GM12878 (cell line): ENCODE results near the gene SPATA3.

ENCODE experiments used
- ATF7 ChIP-seq: fragments of 450-650 bp; IDR thresholded peaks from 2 replicates; pipeline ENCODE4 v1.6.1; 2016; ENCODE audit warnings: low read depth, mild to moderate bottlenecking
- BHLHE40 ChIP-seq, 2 experiments: fragments of 450-650 bp in 1 of 2; IDR thresholded peaks; 2 replicates each; pipeline ENCODE4 v1.6.1; 2011 to 2017; ENCODE audit warnings: low read depth in 2 of 2, borderline replicate concordance in 1 of 2, improper control_type of control experiment in 1 of 2, low read length in 1 of 2, mild to moderate bottlenecking in 1 of 2
- ETV6 ChIP-seq, 2 experiments: fragments of 450-650 bp in 1 of 2; IDR thresholded peaks in 1 of 2; conservative IDR thresholded peaks in 1 of 2; 2 replicates each; pipeline ENCODE4 v1.6.1; 2014; ENCODE audit warnings: antibody characterized with exemption in 1 of 2, borderline replicate concordance in 1 of 2, low read depth in 1 of 2, mild to moderate bottlenecking in 1 of 2, moderate library complexity in 1 of 2
- EZH2 ChIP-seq: IDR thresholded peaks from 2 replicates; pipeline ENCODE4 v1.6.1; 2012; ENCODE audit warnings: low read depth, mild to moderate bottlenecking, control low read depth, inconsistent platforms, low read length, borderline replicate concordance; ENCODE audit not compliant: control insufficient read depth
- GABPA ChIP-seq: IDR thresholded peaks from 2 replicates; pipeline ENCODE4 v1.6.1; 2014; ENCODE audit warnings: antibody characterized with exemption, low read depth, mild to moderate bottlenecking, inconsistent platforms
- MYC ChIP-seq: IDR thresholded peaks from 2 replicates; pipeline ENCODE4 v1.6.1; 2011; ENCODE audit warnings: mild to moderate bottlenecking, low read length, moderate library complexity, inconsistent platforms; ENCODE audit not compliant: insufficient read depth, insufficient replicate concordance, insufficient read length, severe bottlenecking
- POLR2AphosphoS5 ChIP-seq: IDR thresholded peaks from 2 replicates; pipeline ENCODE4 v1.6.1; 2011; ENCODE audit warnings: mild to moderate bottlenecking, low read length, inconsistent platforms
- RCOR1 ChIP-seq: conservative IDR thresholded peaks from 2 replicates; pipeline ENCODE4 v1.6.1; 2012; ENCODE audit warnings: low read depth, low read length, improper control_type of control experiment
- TARDBP ChIP-seq: IDR thresholded peaks from 2 replicates; pipeline ENCODE4 v1.6.1; 2016; ENCODE audit warnings: borderline replicate concordance
- TF ChIP-seq, protein P1 (sequence below): IDR thresholded peaks from 2 replicates; pipeline ENCODE4 v1.6.1; 2011; ENCODE audit warnings: borderline replicate concordance, low read depth, mild to moderate bottlenecking, moderate library complexity, mixed read lengths, low read length; ENCODE audit not compliant: insufficient read depth; ENCODE audit errors: extremely low read length
- TF ChIP-seq, protein P2 (sequence below), 3 experiments: IDR thresholded peaks in 2 of 3; conservative IDR thresholded peaks in 1 of 3; 2 replicates each; pipeline ENCODE4 v1.5.1; 2011; ENCODE audit warnings: low read depth in 3 of 3, low read length in 3 of 3, mild to moderate bottlenecking in 3 of 3, control low read depth in 2 of 3, moderate library complexity in 2 of 3, inconsistent platforms in 1 of 3, mixed read lengths in 1 of 3; ENCODE audit not compliant: control insufficient read depth in 2 of 3, insufficient read depth in 1 of 3; ENCODE audit errors: extremely low read depth in 1 of 3

DNA sequence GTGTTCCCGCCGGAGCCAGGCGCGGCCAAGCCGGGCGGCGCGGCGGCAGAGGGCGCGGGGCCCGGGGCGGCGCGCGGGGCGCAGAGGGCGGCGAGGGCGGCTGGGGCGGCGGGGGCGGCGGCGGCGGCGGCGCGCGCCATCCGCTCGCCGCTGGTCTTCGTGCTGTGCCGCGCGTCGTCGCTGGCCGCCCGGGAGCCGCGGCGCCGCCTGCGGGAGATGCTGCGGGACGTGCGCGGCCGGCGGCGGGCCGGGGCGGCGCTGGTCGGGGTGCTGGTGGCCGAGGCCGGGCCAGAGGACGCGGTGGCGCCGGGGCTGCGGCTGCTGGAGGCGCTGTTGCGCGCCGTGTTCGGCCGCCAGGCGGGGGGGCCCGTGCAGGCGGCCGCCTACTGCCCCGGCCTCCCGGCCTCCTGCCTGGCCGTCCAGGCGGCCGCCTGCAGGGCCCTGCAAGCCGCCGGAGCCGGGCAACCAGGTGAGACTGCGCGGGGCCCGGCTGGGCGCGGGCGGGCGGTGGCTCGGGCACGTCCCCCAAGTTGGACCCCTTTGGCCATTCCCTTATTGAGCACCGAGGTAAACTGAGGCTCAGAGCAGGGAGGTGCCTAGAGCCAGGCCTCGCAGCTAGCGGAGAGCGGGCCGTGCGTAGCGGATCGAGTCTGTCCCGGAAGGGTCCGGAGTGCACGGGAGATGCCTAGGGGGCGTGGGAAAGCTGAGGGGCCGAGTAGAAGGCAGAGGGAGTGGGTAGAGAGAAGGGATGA is 42.0 kb downstream of the SPATA3 start:
- no peak for TF ChIP-seq GABPA
- TF ChIP-seq, protein P1, sequence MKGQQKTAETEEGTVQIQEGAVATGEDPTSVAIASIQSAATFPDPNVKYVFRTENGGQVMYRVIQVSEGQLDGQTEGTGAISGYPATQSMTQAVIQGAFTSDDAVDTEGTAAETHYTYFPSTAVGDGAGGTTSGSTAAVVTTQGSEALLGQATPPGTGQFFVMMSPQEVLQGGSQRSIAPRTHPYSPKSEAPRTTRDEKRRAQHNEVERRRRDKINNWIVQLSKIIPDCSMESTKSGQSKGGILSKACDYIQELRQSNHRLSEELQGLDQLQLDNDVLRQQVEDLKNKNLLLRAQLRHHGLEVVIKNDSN = no peak
- TF ChIP-seq, protein P2, sequence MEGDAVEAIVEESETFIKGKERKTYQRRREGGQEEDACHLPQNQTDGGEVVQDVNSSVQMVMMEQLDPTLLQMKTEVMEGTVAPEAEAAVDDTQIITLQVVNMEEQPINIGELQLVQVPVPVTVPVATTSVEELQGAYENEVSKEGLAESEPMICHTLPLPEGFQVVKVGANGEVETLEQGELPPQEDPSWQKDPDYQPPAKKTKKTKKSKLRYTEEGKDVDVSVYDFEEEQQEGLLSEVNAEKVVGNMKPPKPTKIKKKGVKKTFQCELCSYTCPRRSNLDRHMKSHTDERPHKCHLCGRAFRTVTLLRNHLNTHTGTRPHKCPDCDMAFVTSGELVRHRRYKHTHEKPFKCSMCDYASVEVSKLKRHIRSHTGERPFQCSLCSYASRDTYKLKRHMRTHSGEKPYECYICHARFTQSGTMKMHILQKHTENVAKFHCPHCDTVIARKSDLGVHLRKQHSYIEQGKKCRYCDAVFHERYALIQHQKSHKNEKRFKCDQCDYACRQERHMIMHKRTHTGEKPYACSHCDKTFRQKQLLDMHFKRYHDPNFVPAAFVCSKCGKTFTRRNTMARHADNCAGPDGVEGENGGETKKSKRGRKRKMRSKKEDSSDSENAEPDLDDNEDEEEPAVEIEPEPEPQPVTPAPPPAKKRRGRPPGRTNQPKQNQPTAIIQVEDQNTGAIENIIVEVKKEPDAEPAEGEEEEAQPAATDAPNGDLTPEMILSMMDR (IDR thresholded peaks at IDR 0.05 in 2 of 3, conservative IDR thresholded peaks at IDR 0.05 in 1 of 3; ENCODE audit: control insufficient read depth in 2 of 3, extremely low read depth in 1 of 3, insufficient read depth in 1 of 3, low read depth in 3 of 3, low read length in 3 of 3) = no peak
- TF ChIP-seq ATF7 = no peak
- no peak for TF ChIP-seq POLR2AphosphoS5
- TF ChIP-seq RCOR1 = no peak
- TF ChIP-seq TARDBP = no peak
- TF ChIP-seq MYC = no peak
- TF ChIP-seq ETV6 (conservative IDR thresholded peaks at IDR 0.05 in 1 of 2, IDR thresholded peaks at IDR 0.05 in 1 of 2; ENCODE audit: borderline replicate concordance in 1 of 2, low read depth in 1 of 2) = no peak
- no peak for TF ChIP-seq EZH2
- no peak for TF ChIP-seq BHLHE40 (IDR thresholded peaks at IDR 0.05; ENCODE audit: borderline replicate concordance in 1 of 2, low read depth in 2 of 2, low read length in 1 of 2)
